HepG2 (cell line): ENCODE data around the gene ASGR1. TPM values are rescaled to one million over a fixed set of nuclear protein-coding genes. Genes with fewer than 3 reads are reported as not detected.

Experiments used
- CBFB ChIP-seq: sonication (generic); formaldehyde crosslinking; IDR thresholded peaks from 2 replicates; pipeline ENCODE4 v1.4.0; 2020; ENCODE audit warnings: missing genetic modification reagents
- DR1 ChIP-seq: sonication (generic); formaldehyde crosslinking; IDR thresholded peaks from 2 replicates; pipeline ENCODE4 v1.8.0; 2021; ENCODE audit warnings: mild to moderate bottlenecking, missing genetic modification reagents, inconsistent platforms
- FOXO1 ChIP-seq: sonication (generic); formaldehyde crosslinking; IDR thresholded peaks from 2 replicates; pipeline ENCODE4 v1.4.0; 2020; ENCODE audit warnings: missing genetic modification reagents
- GATA4 ChIP-seq: sonication (generic); IDR thresholded peaks from 2 replicates; pipeline ENCODE4 v1.6.1; 2016; ENCODE audit warnings: antibody characterized with exemption, low read depth, borderline replicate concordance
- KLF6 ChIP-seq: IDR thresholded peaks from 2 replicates; pipeline ENCODE4 v1.8.0; 2016; ENCODE audit warnings: missing biosample characterization, missing genetic modification reagents
- MIXL1 ChIP-seq: IDR thresholded peaks from 2 replicates; pipeline ENCODE4 v1.6.1; 2016
- NONO ChIP-seq, 2 experiments: fragments of 450-650 bp in 1 of 2; sonication (generic) in 1 of 2; formaldehyde crosslinking in 1 of 2; IDR thresholded peaks in 1 of 2; conservative IDR thresholded peaks in 1 of 2; 2 replicates each; pipeline versions ENCODE4 v1.6.1 to v1.8.0; 2017 to 2022; ENCODE audit warnings: mild to moderate bottlenecking in 1 of 2, missing genetic modification reagents in 1 of 2, moderate library complexity in 1 of 2
- ZNF121 ChIP-seq: sonication (generic); formaldehyde crosslinking; IDR thresholded peaks from 2 replicates; pipeline ENCODE4 v1.5.0; 2020; ENCODE audit warnings: mild to moderate bottlenecking, missing genetic modification reagents
- ZNF282 ChIP-seq: fragments of 450-650 bp; IDR thresholded peaks from 2 replicates; pipeline ENCODE4 v1.6.1; 2018; ENCODE audit not compliant: partially characterized antibody
- ZNF326 ChIP-seq: sonication (generic); formaldehyde crosslinking; IDR thresholded peaks from 2 replicates; pipeline ENCODE4 v1.4.0; 2020; ENCODE audit warnings: missing genetic modification reagents, borderline replicate concordance
- ZNF337 ChIP-seq: sonication (generic); formaldehyde crosslinking; IDR thresholded peaks from 2 replicates; pipeline ENCODE4 v1.5.1; 2020; ENCODE audit warnings: missing genetic modification reagents, low read depth, mild to moderate bottlenecking, borderline replicate concordance
- ZNF362 ChIP-seq: sonication (generic); formaldehyde crosslinking; IDR thresholded peaks from 2 replicates; pipeline ENCODE4 v1.4.0; 2020; ENCODE audit warnings: missing genetic modification reagents, mild to moderate bottlenecking, borderline replicate concordance
- ZNF382 ChIP-seq: sonication (generic); formaldehyde crosslinking; IDR thresholded peaks from 2 replicates; pipeline ENCODE4 v1.5.0; 2020; ENCODE audit warnings: missing genetic modification reagents, mild to moderate bottlenecking, borderline replicate concordance
- ZNF557 ChIP-seq: sonication (generic); formaldehyde crosslinking; IDR thresholded peaks from 2 replicates; pipeline ENCODE4 v1.4.0; 2020; ENCODE audit warnings: missing genetic modification reagents
- ZNF570 ChIP-seq: sonication (generic); formaldehyde crosslinking; IDR thresholded peaks from 2 replicates; pipeline ENCODE4 v1.4.0; 2020; ENCODE audit warnings: mild to moderate bottlenecking, missing genetic modification reagents, borderline replicate concordance
- ZNF740 ChIP-seq: sonication (generic); formaldehyde crosslinking; IDR thresholded peaks from 2 replicates; pipeline ENCODE4 v1.4.0; 2020; ENCODE audit warnings: missing genetic modification reagents
- ZSCAN12 ChIP-seq: sonication (generic); formaldehyde crosslinking; IDR thresholded peaks from 2 replicates; pipeline ENCODE4 v1.9.0; 2021; ENCODE audit warnings: mild to moderate bottlenecking, missing genetic modification reagents
- ZSCAN9 ChIP-seq: IDR thresholded peaks from 2 replicates; pipeline ENCODE4 v1.6.1; 2016; ENCODE audit warnings: borderline replicate concordance
- polyA plus RNA-seq, 8 experiments: library from polyadenylated mRNA; depleted of rRNA in 3 of 8; stranded (reverse) in 7 of 8; unstranded in 1 of 8; fragments of >200 nt; fragmentation: Illumina TruSeq in 4 of 8; extraction: Trizol in 4 of 8; gene quantifications; 2 replicates each; pipeline versions ENCODE4 v1.2.1 to v1.2.3, GENCODE V29; 2011 to 2016; ENCODE audit warnings: low read depth in 4 of 8, missing spikeins in 1 of 8, mixed read lengths in 1 of 8; ENCODE audit not compliant: insufficient read depth in 1 of 8
- total RNA-seq, 5 experiments: library from RNA; depleted of rRNA; stranded (reverse); fragments of >200 nt; fragmentation: Illumina TruSeq; extraction: Trizol; gene quantifications; 2 replicates each; pipeline ENCODE4 v1.2.3, GENCODE V29; 2016; ENCODE audit warnings: low read depth in 1 of 5
- TF ChIP-seq, protein P1 (sequence below), 2 experiments: fragments of 450-650 bp in 1 of 2; sonication (generic) in 1 of 2; formaldehyde crosslinking in 1 of 2; IDR thresholded peaks; 2 replicates each; pipeline versions ENCODE4 v1.6.1 to v1.8.0; 2016 to 2022; ENCODE audit warnings: antibody characterized with exemption in 1 of 2, mild to moderate bottlenecking in 1 of 2, missing genetic modification reagents in 1 of 2

ASGR1 gene
- total and polyA plus RNA-seq, 2 of the 13 experiments (the other 11 are each of a cell fraction or from before 2014, with no cell fraction given): 353 to 796 TPM

GRCh38 chr17:7156342-7156940 lies 22.7 kb downstream of the ASGR1 start (continued):
- peak; percentile 92; the same call in 1 of the 2 replicates for TF ChIP-seq ZNF740 (CRISPR knock-in tag)
- no peak for TF ChIP-seq ZNF382 (CRISPR knock-in tag)
- no peak for TF ChIP-seq ZNF326 (CRISPR knock-in tag)
- TF ChIP-seq ZNF570 (CRISPR knock-in tag): peak; percentile 86; the same call in 1 of the 2 replicates
- no peak for TF ChIP-seq ZNF121 (CRISPR knock-in tag)
- peak; percentile 61 for TF ChIP-seq FOXO1 (CRISPR knock-in tag)
- TF ChIP-seq KLF6 (CRISPR knock-in tag): peak; percentile 97; the same call in 1 of the 2 replicates
- no peak for TF ChIP-seq NONO (IDR thresholded peaks at IDR 0.05)
- peak; percentile 88 for TF ChIP-seq NONO (CRISPR knock-in tag; conservative IDR thresholded peaks at IDR 0.05)
- TF ChIP-seq MIXL1 (CRISPR knock-in tag): peak; percentile 90
- TF ChIP-seq ZNF282: no peak
- peak; percentile 87; the same call in 1 of the 2 replicates for TF ChIP-seq ZSCAN9 (CRISPR knock-in tag)
- peak; percentile 86 for TF ChIP-seq CBFB (CRISPR knock-in tag)
- peak; percentile 93 for TF ChIP-seq ZNF557 (CRISPR knock-in tag)
- peak; percentile 68 for TF ChIP-seq ZNF362 (CRISPR knock-in tag)
- TF ChIP-seq DR1: no peak
- no peak for TF ChIP-seq ZNF337 (CRISPR knock-in tag)
- TF ChIP-seq, protein P1, sequence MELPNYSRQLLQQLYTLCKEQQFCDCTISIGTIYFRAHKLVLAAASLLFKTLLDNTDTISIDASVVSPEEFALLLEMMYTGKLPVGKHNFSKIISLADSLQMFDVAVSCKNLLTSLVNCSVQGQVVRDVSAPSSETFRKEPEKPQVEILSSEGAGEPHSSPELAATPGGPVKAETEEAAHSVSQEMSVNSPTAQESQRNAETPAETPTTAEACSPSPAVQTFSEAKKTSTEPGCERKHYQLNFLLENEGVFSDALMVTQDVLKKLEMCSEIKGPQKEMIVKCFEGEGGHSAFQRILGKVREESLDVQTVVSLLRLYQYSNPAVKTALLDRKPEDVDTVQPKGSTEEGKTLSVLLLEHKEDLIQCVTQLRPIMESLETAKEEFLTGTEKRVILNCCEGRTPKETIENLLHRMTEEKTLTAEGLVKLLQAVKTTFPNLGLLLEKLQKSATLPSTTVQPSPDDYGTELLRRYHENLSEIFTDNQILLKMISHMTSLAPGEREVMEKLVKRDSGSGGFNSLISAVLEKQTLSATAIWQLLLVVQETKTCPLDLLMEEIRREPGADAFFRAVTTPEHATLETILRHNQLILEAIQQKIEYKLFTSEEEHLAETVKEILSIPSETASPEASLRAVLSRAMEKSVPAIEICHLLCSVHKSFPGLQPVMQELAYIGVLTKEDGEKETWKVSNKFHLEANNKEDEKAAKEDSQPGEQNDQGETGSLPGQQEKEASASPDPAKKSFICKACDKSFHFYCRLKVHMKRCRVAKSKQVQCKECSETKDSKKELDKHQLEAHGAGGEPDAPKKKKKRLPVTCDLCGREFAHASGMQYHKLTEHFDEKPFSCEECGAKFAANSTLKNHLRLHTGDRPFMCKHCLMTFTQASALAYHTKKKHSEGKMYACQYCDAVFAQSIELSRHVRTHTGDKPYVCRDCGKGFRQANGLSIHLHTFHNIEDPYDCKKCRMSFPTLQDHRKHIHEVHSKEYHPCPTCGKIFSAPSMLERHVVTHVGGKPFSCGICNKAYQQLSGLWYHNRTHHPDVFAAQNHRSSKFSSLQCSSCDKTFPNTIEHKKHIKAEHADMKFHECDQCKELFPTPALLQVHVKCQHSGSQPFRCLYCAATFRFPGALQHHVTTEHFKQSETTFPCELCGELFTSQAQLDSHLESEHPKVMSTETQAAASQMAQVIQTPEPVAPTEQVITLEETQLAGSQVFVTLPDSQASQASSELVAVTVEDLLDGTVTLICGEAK (IDR thresholded peaks at IDR 0.05): no peak
- TF ChIP-seq, protein P1 (CRISPR knock-in tag; IDR thresholded peaks at IDR 0.05): peak; percentile 92; the same call in 1 of the 2 replicates
- TF ChIP-seq GATA4: no peak
- no peak; the same call in 1 of the 2 replicates for TF ChIP-seq ZSCAN12 (CRISPR knock-in tag)
